22Rv1 (cell line): ENCODE results near the gene RCAN2.

Experiments used
- ZFX ChIP-seq: fragments of 450-650 bp; IDR thresholded peaks from 2 replicates; pipeline ENCODE4 v1.6.1; 2017; ENCODE audit warnings: antibody characterized with exemption, borderline replicate concordance
- TF ChIP-seq, protein P1 (sequence below): fragments of 450-650 bp; IDR thresholded peaks from 2 replicates; pipeline ENCODE4 v1.5.1; 2017; ENCODE audit warnings: mild to moderate bottlenecking

DNA sequence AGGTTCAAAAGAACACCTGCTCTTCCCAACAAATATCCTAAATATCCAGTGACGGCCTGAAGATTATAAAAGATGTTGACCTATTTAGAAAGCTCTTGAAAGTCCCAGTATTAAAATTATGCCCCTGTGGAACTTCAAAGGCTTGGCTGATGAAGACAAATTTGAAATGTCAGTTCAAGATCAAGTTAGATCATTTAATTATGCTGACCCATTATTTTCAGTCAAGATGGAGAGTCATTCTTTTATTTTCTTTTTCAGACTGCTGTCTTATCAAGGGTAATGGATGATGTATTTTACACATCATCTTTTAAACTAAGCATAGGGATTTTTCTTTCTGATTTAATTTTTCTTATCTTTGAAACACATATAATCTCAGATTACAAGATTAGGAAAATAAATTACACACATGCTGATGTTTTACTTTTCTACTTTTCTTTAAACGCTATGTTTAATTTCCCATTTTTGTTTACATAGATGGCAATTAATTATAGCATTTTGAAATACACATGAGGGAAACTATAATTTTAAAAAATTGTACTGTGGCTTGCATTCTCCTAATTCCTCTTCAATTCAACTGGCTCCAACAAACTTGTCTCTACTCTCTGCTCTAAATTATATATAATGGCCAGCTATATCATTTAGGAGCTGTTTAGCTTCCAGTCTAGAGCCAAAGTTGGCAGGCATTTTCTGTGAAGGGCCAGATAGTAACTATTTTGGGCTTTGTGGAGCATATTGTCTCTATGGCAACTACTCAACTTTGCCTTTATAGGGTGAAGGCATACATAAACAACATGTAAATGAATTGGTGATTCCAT is 123.7 kb downstream of the RCAN2 start:
- TF ChIP-seq, protein P1, sequence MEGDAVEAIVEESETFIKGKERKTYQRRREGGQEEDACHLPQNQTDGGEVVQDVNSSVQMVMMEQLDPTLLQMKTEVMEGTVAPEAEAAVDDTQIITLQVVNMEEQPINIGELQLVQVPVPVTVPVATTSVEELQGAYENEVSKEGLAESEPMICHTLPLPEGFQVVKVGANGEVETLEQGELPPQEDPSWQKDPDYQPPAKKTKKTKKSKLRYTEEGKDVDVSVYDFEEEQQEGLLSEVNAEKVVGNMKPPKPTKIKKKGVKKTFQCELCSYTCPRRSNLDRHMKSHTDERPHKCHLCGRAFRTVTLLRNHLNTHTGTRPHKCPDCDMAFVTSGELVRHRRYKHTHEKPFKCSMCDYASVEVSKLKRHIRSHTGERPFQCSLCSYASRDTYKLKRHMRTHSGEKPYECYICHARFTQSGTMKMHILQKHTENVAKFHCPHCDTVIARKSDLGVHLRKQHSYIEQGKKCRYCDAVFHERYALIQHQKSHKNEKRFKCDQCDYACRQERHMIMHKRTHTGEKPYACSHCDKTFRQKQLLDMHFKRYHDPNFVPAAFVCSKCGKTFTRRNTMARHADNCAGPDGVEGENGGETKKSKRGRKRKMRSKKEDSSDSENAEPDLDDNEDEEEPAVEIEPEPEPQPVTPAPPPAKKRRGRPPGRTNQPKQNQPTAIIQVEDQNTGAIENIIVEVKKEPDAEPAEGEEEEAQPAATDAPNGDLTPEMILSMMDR: no peak
- TF ChIP-seq ZFX: no peak
